ENCODE results near the gene ELOVL3.

Gene ELOVL3

DNA sequence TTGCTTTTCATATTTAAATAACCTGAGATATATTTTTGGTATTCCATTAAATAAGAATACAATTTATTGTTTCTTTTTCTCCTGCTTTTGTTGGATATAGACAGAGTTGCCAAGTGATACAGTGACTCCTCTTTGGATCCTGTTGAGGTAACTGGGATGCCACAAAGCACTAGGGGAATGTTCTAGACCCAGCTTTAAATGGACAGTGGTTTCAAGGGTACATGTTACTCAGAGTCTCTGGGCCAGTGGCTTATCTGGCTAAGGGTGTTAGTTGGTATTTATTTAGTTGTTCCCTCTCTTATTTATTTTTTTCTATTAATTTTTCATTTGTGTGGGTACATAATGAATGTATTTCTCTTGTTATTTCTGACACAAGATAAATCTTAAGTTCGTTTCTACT is 28.3 kb downstream of the ELOVL3 start:
- CTCF ChIA-PET, result interaction anchor here (0.7 to 2.3 kb wide), 4 partner anchors 12 to 97 kb away, joined by 3 to 12 read pairs (median 3); no protein-coding TSS in a partner anchor
- DNase-seq (ENCODE audit: low read depth, low spot score), result no peak
- POLR2A ChIA-PET, result interaction anchor here (0.5 to 0.8 kb wide), 2 partner anchors 9 to 178 kb away, joined by 3 to 4 read pairs; partner anchors contain the start of genes CUEDC2 and GBF1
- no peak overlapping the region for H3K4me3 ChIP-seq (ENCODE audit: low read depth, low read length)
- TF ChIP-seq, protein P1, sequence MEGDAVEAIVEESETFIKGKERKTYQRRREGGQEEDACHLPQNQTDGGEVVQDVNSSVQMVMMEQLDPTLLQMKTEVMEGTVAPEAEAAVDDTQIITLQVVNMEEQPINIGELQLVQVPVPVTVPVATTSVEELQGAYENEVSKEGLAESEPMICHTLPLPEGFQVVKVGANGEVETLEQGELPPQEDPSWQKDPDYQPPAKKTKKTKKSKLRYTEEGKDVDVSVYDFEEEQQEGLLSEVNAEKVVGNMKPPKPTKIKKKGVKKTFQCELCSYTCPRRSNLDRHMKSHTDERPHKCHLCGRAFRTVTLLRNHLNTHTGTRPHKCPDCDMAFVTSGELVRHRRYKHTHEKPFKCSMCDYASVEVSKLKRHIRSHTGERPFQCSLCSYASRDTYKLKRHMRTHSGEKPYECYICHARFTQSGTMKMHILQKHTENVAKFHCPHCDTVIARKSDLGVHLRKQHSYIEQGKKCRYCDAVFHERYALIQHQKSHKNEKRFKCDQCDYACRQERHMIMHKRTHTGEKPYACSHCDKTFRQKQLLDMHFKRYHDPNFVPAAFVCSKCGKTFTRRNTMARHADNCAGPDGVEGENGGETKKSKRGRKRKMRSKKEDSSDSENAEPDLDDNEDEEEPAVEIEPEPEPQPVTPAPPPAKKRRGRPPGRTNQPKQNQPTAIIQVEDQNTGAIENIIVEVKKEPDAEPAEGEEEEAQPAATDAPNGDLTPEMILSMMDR (IDR thresholded peaks at IDR 0.05; ENCODE audit: insufficient read depth, low read length, missing control alignments), result no peak

DNA sequence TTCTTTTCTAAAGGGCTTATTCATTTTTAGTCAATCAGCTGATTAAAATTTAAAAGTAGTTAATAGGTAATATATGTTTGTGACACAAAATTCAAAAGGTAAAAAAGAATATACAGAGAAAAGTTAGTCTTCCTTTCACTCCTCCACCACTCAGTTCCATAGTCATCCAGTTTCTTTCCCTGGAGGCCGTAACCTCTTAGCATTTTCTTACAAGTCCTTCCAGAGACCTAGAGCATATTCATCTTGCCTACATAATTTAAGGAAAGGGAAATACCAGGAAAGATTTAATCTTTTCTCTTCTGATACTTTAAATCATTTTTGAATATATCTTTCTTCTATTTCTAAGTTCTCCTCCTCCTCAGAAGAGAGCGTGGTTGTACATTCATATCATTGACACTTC is 29.3 kb downstream of the ELOVL3 start:
- ChIA-PET CTCF (no interaction called here), POLR2A (no interaction called here)
- DNase-seq (ENCODE audit: low read depth, low spot score), result no peak
- TF ChIP-seq, protein P1 (IDR thresholded peaks at IDR 0.05; ENCODE audit: insufficient read depth, low read length, missing control alignments), result no peak
- H3K4me3 ChIP-seq (ENCODE audit: low read depth, low read length), result no peak overlapping the region

- POLR2A ChIA-PET, result no interaction called here
Measured at GRCh38 chr10:102261196-102261595, 35.1 kb downstream of the ELOVL3 start.

DNA sequence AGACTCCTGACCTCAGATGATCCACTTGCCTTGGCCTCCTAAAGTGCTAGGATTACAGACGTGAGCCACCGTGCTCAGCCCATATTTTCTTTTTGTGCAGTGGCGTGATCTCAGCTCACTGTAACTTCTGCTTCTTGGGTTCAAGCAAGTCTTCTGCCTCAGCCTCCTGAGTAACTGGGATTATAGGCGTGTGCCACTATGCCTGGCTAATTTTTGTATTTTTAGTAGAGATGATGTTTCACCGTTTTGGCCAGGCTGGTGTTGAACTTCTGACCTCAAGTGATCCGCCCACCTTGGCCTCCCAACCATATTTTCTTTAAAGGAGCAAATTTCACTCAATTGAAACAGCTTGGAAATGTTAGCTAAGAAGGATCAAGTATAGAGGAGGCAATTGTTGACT is 35.7 kb downstream of the ELOVL3 start:
- no peak overlapping the region for H3K4me3 ChIP-seq (ENCODE audit: low read depth, low read length)
- DNase-seq (ENCODE audit: low read depth, low spot score), result no peak
- CTCF ChIA-PET, result interaction anchor here (1.5 to 1.6 kb wide), 2 partner anchors 16 to 91 kb away, joined by 3 to 4 read pairs; no protein-coding TSS in a partner anchor
- POLR2A ChIA-PET, result no interaction called here
- TF ChIP-seq, protein P1 (IDR thresholded peaks at IDR 0.05; ENCODE audit: insufficient read depth, low read length, missing control alignments), result no peak

More at GRCh38 chr10:102261196-102261595, 35.1 kb downstream of the ELOVL3 start:
- CTCF ChIA-PET, result interaction anchor here (1.5 kb wide), 1 partner anchor 16 kb away, joined by 3 read pairs; no protein-coding TSS in a partner anchor
- no peak overlapping the region for H3K4me3 ChIP-seq (ENCODE audit: low read depth, low read length)
- DNase-seq (ENCODE audit: low read depth, low spot score), result no peak
- TF ChIP-seq, protein P1 (IDR thresholded peaks at IDR 0.05; ENCODE audit: insufficient read depth, low read length, missing control alignments), result no peak

- TF ChIP-seq, protein P1 (IDR thresholded peaks at IDR 0.05; ENCODE audit: insufficient read depth, low read length, missing control alignments), result no peak
- no peak for DNase-seq (ENCODE audit: low read depth, low spot score)
- POLR2A ChIA-PET, result no interaction called here
- no peak overlapping the region for H3K4me3 ChIP-seq (ENCODE audit: low read depth, low read length)
- CTCF ChIA-PET, result interaction anchor here (0.7 to 1.6 kb wide), 3 partner anchors 11 to 90 kb away, joined by 3 to 4 read pairs (median 3); no protein-coding TSS in a partner anchor
Measured at GRCh38 chr10:102262744-102263370, 36.8 kb downstream of the ELOVL3 start.

DNA sequence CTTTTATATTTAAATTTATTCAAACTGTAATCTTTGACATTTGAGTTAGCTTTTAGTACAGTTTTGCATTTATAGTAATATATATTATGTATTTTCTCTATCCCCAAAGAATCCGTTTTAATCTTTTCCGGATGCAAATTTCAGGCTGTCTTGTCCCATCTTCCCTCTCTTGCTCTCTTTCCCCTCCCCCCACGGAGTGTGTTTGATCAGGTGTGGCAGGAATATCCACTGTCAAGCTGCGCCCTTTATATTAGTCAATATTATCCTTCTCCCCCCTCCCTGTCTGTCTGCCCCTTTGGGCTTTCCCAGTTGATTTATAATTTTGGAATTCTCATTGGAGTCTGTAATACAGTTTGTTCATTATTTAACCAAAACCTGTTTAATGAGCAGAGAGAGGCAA is 38.3 kb downstream of the ELOVL3 start:
- TF ChIP-seq, protein P1 (IDR thresholded peaks at IDR 0.05; ENCODE audit: insufficient read depth, low read length, missing control alignments), result no peak
- CTCF ChIA-PET, result no interaction called here
- no peak overlapping the region for H3K4me3 ChIP-seq (ENCODE audit: low read depth, low read length)
- no peak for DNase-seq (ENCODE audit: low read depth, low spot score)
- POLR2A ChIA-PET, result no interaction called here
